Measurements from ENCODE around the gene GUCY2C. TPM values are rescaled to one million over a fixed set of nuclear protein-coding genes. Genes with fewer than 3 reads are reported as not detected.

Gene GUCY2C
- total RNA-seq, 1 experiment from 2014 or later, result 1.9 TPM

GRCh38 chr12:14635776-14636175, 60.6 kb downstream of the GUCY2C start:
- no peaks in the 10 kb centered on the region for H3K27me3 ChIP-seq (ENCODE audit: insufficient read depth, low read length)
- H3K23ac ChIP-seq (ENCODE audit: insufficient read length, low read depth, low read length), result no peak overlapping the region
- H4K5ac ChIP-seq (ENCODE audit: insufficient read length, low read depth, low read length), result no peak overlapping the region
- no peak for DNase-seq
- no peak for TF ChIP-seq CTCF (conservative IDR thresholded peaks at IDR 0.05)
- H3K36me3 Mint-ChIP-seq (ENCODE audit: insufficient read depth in 1 of 3, low read depth in 3 of 3), result peaks cover 13 to 19% (median 16%) of the 10 kb centered on the region in 3 experiments
- no peak overlapping the region for H2BK5ac ChIP-seq (ENCODE audit: insufficient read length, low read length)
- H2BK15ac ChIP-seq (ENCODE audit: low read depth, low read length), result no peak overlapping the region
- H3K56ac ChIP-seq (ENCODE audit: insufficient read length, low read depth, low read length), result no peak overlapping the region
- no peak overlapping the region for H2BK12ac ChIP-seq (ENCODE audit: insufficient read length, low read depth, low read length)
- no peaks in the 10 kb centered on the region for H3K79me1 ChIP-seq (ENCODE audit: insufficient read depth, low read depth, low read length, poor library complexity, severe bottlenecking)
- H3K9ac ChIP-seq (ENCODE audit: extremely low read depth, insufficient read length, low read length), result no peak overlapping the region
- H3K4me1 Mint-ChIP-seq, result peaks cover 4 to 14% of the 10 kb centered on the region in 2 experiments
- no peak overlapping the region for H3K27ac ChIP-seq (ENCODE audit: insufficient read length, low read depth, low read length)
- no peak overlapping the region for H3K18ac ChIP-seq (ENCODE audit: insufficient read length, low read depth, low read length)
- H3T11ph ChIP-seq (ENCODE audit: low read length), result no peak overlapping the region
- H4K20me1 ChIP-seq (ENCODE audit: control insufficient read depth, insufficient read depth, insufficient read length), result no peaks in the 10 kb centered on the region
- no peak overlapping the region for H3K4ac ChIP-seq (ENCODE audit: low read depth, low read length)
- no peak overlapping the region for H2BK120ac ChIP-seq (ENCODE audit: low read depth, low read length, poor library complexity, severe bottlenecking)
- no peak overlapping the region for H3K27ac Mint-ChIP-seq
- H2AFZ ChIP-seq (ENCODE audit: low read length), result no peak overlapping the region
- no peaks in the 10 kb centered on the region for H3K23me2 ChIP-seq (ENCODE audit: insufficient read length, low read depth, low read length, poor library complexity, severe bottlenecking)
- no peaks in the 10 kb centered on the region; the same call in 1 of the 2 replicates for H3K27me3 Mint-ChIP-seq (ENCODE audit: low read depth)
- H4K91ac ChIP-seq (ENCODE audit: insufficient read length, low read depth, low read length), result no peak overlapping the region
- no peak overlapping the region for H3K14ac ChIP-seq (ENCODE audit: insufficient read depth, low read length)
- H3K9me3 ChIP-seq (ENCODE audit: control insufficient read depth, low read depth, low read length), result no peaks in the 10 kb centered on the region
- H3K79me2 ChIP-seq (ENCODE audit: insufficient read depth, low read length), result no peaks in the 10 kb centered on the region
- no peak overlapping the region for H3K4me3 Mint-ChIP-seq
- H2AK5ac ChIP-seq (ENCODE audit: insufficient read length, low read length), result no peak overlapping the region
- H4K8ac ChIP-seq (replicated peaks; ENCODE audit: insufficient read length, low read depth, low read length), result no peak overlapping the region
- no peak overlapping the region for H3K4me2 ChIP-seq (ENCODE audit: insufficient read depth, insufficient read length, low read length)
- H2BK20ac ChIP-seq (ENCODE audit: low read depth, low read length, poor library complexity, severe bottlenecking), result no peak overlapping the region
- H3K4me1 ChIP-seq (ENCODE audit: insufficient read depth, low read length), result peaks cover 3% of the 10 kb centered on the region; the same call in 1 of the 2 replicates
- peaks cover 20 to 21% of the 10 kb centered on the region in 2 experiments for H3K9me3 Mint-ChIP-seq

Measured in H9 (cell line).